K562 (cell line): ENCODE measurements around the gene LSR. TPM values are rescaled to one million over a fixed set of nuclear protein-coding genes. Genes with fewer than 3 reads are reported as not detected.

Source experiments
- ATAC-seq: fragments of 200-7000 bp; cut with Tn5 transposase; 3 replicates; pipeline ENCODE4 v1.9.1; 2020; ENCODE audit warnings: moderate library complexity
- BruUV-seq: library from RNA; stranded (reverse); fragments of 400-500 nt; replicated peaks from 2 replicates; lab custom pipeline; 2021; lab: Mats Ljungman, UMichigan
- CTCF ChIA-PET: fragments of 300-600 bp; formaldehyde crosslinking; extraction: SDS; loops from one replicate; lab custom pipeline; 2021; ENCODE audit warnings: low intra/inter-chr PET ratio; lab: Yijun Ruan, JAX
- POLR2A ChIA-PET: fragments of 300-600, 350-650 bp; sonication (Branson Sonifier 250); formaldehyde crosslinking; extraction: SDS; loops from one replicate; lab custom pipeline; 2021; ENCODE audit warnings: antibody characterized with exemption, inconsistent platforms; lab: Yijun Ruan, JAX
- DNase-seq, 4 experiments: peaks; one replicate each; pipeline versions ENCODE4 v3.0.0 to v3.0.0-alpha.2; 2011 to 2018; ENCODE audit warnings: low spot score in 3 of 4, mixed read lengths in 3 of 4; ENCODE audit errors: extremely low read depth in 1 of 4
- FAIRE-seq: peaks from 2 replicates; lab custom pipeline; 2011; peaks lifted over from hg19 to GRCh38; lab: Jason Lieb, UNC
- H2AFZ ChIP-seq: 2 replicates; pipeline ENCODE4 v1.6.0; 2011; ENCODE audit warnings: low read depth, low read length, control low read depth, inconsistent platforms
- H3K27ac ChIP-seq: fragments of 200-600 bp; 3 replicates; pipeline ENCODE4 v1.8.0; 2011; ENCODE audit warnings: low read depth, mild to moderate bottlenecking, control low read depth, inconsistent platforms, low read length, moderate library complexity, mixed read lengths; ENCODE audit errors: extremely low read depth
- H3K27me3 ChIP-seq, 2 experiments: fragments of 300-600 bp in 1 of 2; 2 replicates in 1 of 2; 3 replicates in 1 of 2; pipeline versions ENCODE4 v1.6.0 to v1.8.0; 2011; ENCODE audit warnings: inconsistent platforms in 2 of 2, low read length in 2 of 2, mild to moderate bottlenecking in 1 of 2, mixed read lengths in 1 of 2, moderate library complexity in 1 of 2; ENCODE audit not compliant: control insufficient read depth in 2 of 2, insufficient read depth in 2 of 2
- H3K36me3 ChIP-seq: fragments of 300-600 bp; 3 replicates; pipeline ENCODE4 v1.8.0; 2011; ENCODE audit warnings: mild to moderate bottlenecking, low read length, inconsistent platforms; ENCODE audit not compliant: control insufficient read depth, insufficient read depth
- H3K4me1 ChIP-seq, 2 experiments: fragments of 200-600 bp in 1 of 2; replicated peaks in 1 of 2; 2 replicates in 1 of 2; 3 replicates in 1 of 2; pipeline versions ENCODE4 v1.5.1 to v1.8.0; 2011; ENCODE audit warnings: inconsistent platforms in 2 of 2, low read length in 2 of 2, mild to moderate bottlenecking in 1 of 2, mixed read lengths in 1 of 2, moderate library complexity in 1 of 2; ENCODE audit not compliant: control insufficient read depth in 2 of 2, insufficient read depth in 2 of 2
- H3K4me2 ChIP-seq: 2 replicates; pipeline ENCODE4 v1.6.1; 2011; ENCODE audit warnings: low read length, control low read depth, inconsistent platforms, mixed read lengths; ENCODE audit not compliant: insufficient read depth
- H3K4me3 ChIP-seq: fragments of 200-600 bp; sonication (generic), shearing (Covaris generic); 2 replicates; pipeline ENCODE4 v1.5.1; 2016; ENCODE audit warnings: control low read depth, inconsistent platforms
- H3K79me2 ChIP-seq: fragments of 200-600 bp; 3 replicates; pipeline ENCODE4 v1.8.0; 2011; ENCODE audit warnings: low read length, inconsistent platforms; ENCODE audit not compliant: control insufficient read depth, insufficient read depth
- H3K9ac ChIP-seq, 2 experiments: 2 replicates each; pipeline versions ENCODE4 v1.6.0 to v1.6.1; 2011; ENCODE audit warnings: low read depth in 2 of 2, low read length in 2 of 2, control low read depth in 1 of 2, inconsistent platforms in 1 of 2, mild to moderate bottlenecking in 1 of 2, mixed read lengths in 1 of 2; ENCODE audit not compliant: insufficient read depth in 1 of 2
- H3K9me1 ChIP-seq: one replicate; pipeline ENCODE4 v1.6.0; 2011; ENCODE audit warnings: inconsistent platforms, mild to moderate bottlenecking, low read length, moderate library complexity; ENCODE audit not compliant: control insufficient read depth, insufficient read depth
- H3K9me3 ChIP-seq: replicated peaks from 2 replicates; pipeline ENCODE4 v1.5.1; 2011; ENCODE audit warnings: low read depth, low read length, inconsistent platforms; ENCODE audit not compliant: control insufficient read depth, insufficient read depth
- H4K20me1 ChIP-seq: replicated peaks from 2 replicates; pipeline ENCODE4 v1.6.1; 2011; ENCODE audit warnings: low read length, inconsistent platforms, mixed read lengths; ENCODE audit not compliant: control insufficient read depth, insufficient read depth
- ELK1 ChIP-seq: sonication (generic); formaldehyde crosslinking; IDR thresholded peaks from 2 replicates; pipeline ENCODE4 v1.8.1; 2022; ENCODE audit warnings: missing genetic modification reagents
- ETV5 ChIP-seq: sonication (generic); formaldehyde crosslinking; IDR thresholded peaks from 2 replicates; pipeline ENCODE4 v1.4.0; 2020; ENCODE audit warnings: low read depth, mild to moderate bottlenecking, missing genetic modification reagents
- GABPA ChIP-seq: fragments of 200-800 bp; sonication (Bioruptor generic); conservative IDR thresholded peaks from 2 replicates; pipeline ENCODE4 v1.6.1; 2016; ENCODE audit warnings: low read depth, missing genetic modification characterization, missing compliant biosample characterization
- HDAC6 ChIP-seq: IDR thresholded peaks from 2 replicates; pipeline ENCODE4 v1.6.1; 2012; ENCODE audit warnings: low read depth, mild to moderate bottlenecking, control low read depth, inconsistent platforms, low read length, moderate library complexity
- NCOA6 ChIP-seq: fragments of 450-650 bp; IDR thresholded peaks from 2 replicates; pipeline ENCODE4 v1.6.1; 2017; ENCODE audit warnings: mild to moderate bottlenecking
- NR1H2 ChIP-seq: sonication (generic); formaldehyde crosslinking; IDR thresholded peaks from 2 replicates; pipeline ENCODE4 v1.4.0; 2020; ENCODE audit warnings: mild to moderate bottlenecking, missing genetic modification reagents
- RBM22 ChIP-seq: fragments of 200-400 bp; formaldehyde crosslinking; IDR thresholded peaks from 2 replicates; pipeline ENCODE4 v1.6.1; 2018; ENCODE audit warnings: low read length, low read depth; ENCODE audit not compliant: poor library complexity, severe bottlenecking
- SAP30 ChIP-seq: fragments of 200-600 bp; sonication (generic); IDR thresholded peaks from 2 replicates; pipeline ENCODE4 v1.6.1; 2012; ENCODE audit warnings: borderline replicate concordance, low read depth, mild to moderate bottlenecking, moderate library complexity, low read length, control low read depth, inconsistent platforms; ENCODE audit not compliant: insufficient read depth, poor library complexity, severe bottlenecking
- SNAPC5 ChIP-seq: fragments of 250-450 bp; sonication (Bioruptor Pico); IDR thresholded peaks from 2 replicates; pipeline ENCODE4 v1.8.0; 2021; ENCODE audit warnings: moderate library complexity, mild to moderate bottlenecking, inconsistent platforms
- SNIP1 ChIP-seq: fragments of 450-650 bp; IDR thresholded peaks from 2 replicates; pipeline ENCODE4 v1.7.1; 2017; ENCODE audit warnings: low read depth, mild to moderate bottlenecking
- TBL1XR1 ChIP-seq, 2 experiments: IDR thresholded peaks; 2 replicates each; pipeline ENCODE4 v1.6.1; 2012; ENCODE audit warnings: improper control_type of control experiment in 2 of 2, low read length in 2 of 2, mild to moderate bottlenecking in 1 of 2
- TCF3 ChIP-seq: sonication (generic); formaldehyde crosslinking; IDR thresholded peaks from 2 replicates; pipeline ENCODE4 v1.4.0; 2020; ENCODE audit warnings: mild to moderate bottlenecking, missing genetic modification reagents
- TEAD4 ChIP-seq, 2 experiments: sonication (generic) in 1 of 2; formaldehyde crosslinking in 1 of 2; IDR thresholded peaks; 2 replicates each; pipeline versions ENCODE4 v1.6.1 to v1.8.0; 2012 to 2022; ENCODE audit warnings: borderline replicate concordance in 1 of 2, inconsistent platforms in 1 of 2, low read length in 1 of 2, mild to moderate bottlenecking in 1 of 2, missing genetic modification reagents in 1 of 2
- ZC3H11A ChIP-seq: IDR thresholded peaks from 2 replicates; pipeline ENCODE4 v1.6.1; 2012; ENCODE audit warnings: low read depth, low read length, improper control_type of control experiment
- ZSCAN32 ChIP-seq: fragments of 450-650 bp; formaldehyde crosslinking; IDR thresholded peaks from 2 replicates; pipeline ENCODE4 v1.4.0; 2020; ENCODE audit warnings: mild to moderate bottlenecking, moderate library complexity
- WGBS: fragments of 100-300 bp; shearing (Covaris generic); methylation state at CpG from one replicate; pipeline ENCODE4 v1.1.6; 2016; ENCODE audit warnings: low coverage, mixed read lengths; ENCODE audit not compliant: insufficient coverage; ENCODE audit errors: missing lambda C conversion rate; 5-methylcytosine and 5-hydroxymethylcytosine counted together
- in situ Hi-C: fragments of 300-500 bp; cut with MboI; formaldehyde crosslinking; loops from 4 replicates; pipeline ENCODE4 v1.15.0; 2018; ENCODE audit warnings: inconsistent platforms, mixed read lengths
- intact Hi-C: fragments of 100-400 bp; cut with micrococcal nuclease; formaldehyde crosslinking; loops from 2 replicates; pipeline ENCODE4 v1.14.2; 2022
- polyA plus RNA-seq, 8 experiments: library from polyadenylated mRNA; depleted of rRNA in 4 of 8; stranded (reverse) in 5 of 8; unstranded in 3 of 8; fragments of >200 nt; fragmentation: Nextera tagmentation in 2 of 8; fragmentation: Illumina TruSeq in 1 of 8; extraction: Ambion mirVana in 2 of 8; extraction: Trizol in 1 of 8; gene quantifications; 2 replicates each; pipeline versions ENCODE4 v1.2.1 to v1.2.3, GENCODE V29; 2011 to 2014; ENCODE audit warnings: inconsistent platforms in 1 of 8, missing spikeins in 1 of 8
- total RNA-seq, 7 experiments: library from RNA; depleted of rRNA in 6 of 7; stranded (reverse); fragments of >200 nt in 6 of 7; fragmentation: Illumina TruSeq in 2 of 7; extraction: Trizol in 2 of 7; gene quantifications; 2 replicates each; pipeline versions ENCODE4 v1.2.1 to v1.2.3, GENCODE V29; 2011 to 2021; ENCODE audit warnings: low replicate concordance in 1 of 7

The LSR gene
- total and polyA plus RNA-seq, 9 of the 15 experiments (the other 6 are each of a cell fraction or from before 2014, with no cell fraction given): 0.44 to 87.9 (median 28.0) TPM

GRCh38 chr19:35307931-35308330 lies 59.1 kb downstream of the LSR start:
- in situ Hi-C loops (no loop called here), intact Hi-C loops (no loop called here)
- Histone ChIP-seq H3K27me3 (no peaks in the 10 kb centered on the region), H3K4me2 (no peak overlapping the region), H3K4me3 (no peak overlapping the region), H4K20me1 (no peaks in the 10 kb centered on the region), H3K4me1 (peaks cover 67 to 75% of the 10 kb centered on the region in 2 experiments), H3K9ac (peak overlapping the region; percentile 61 to 89), H3K36me3 (no peaks in the 10 kb centered on the region), H3K27ac (peak overlapping the region; percentile 90), H3K9me3 (no peaks in the 10 kb centered on the region), H3K9me1 (peaks cover 3% of the 10 kb centered on the region), H2AFZ (peak overlapping the region; percentile 65), H3K79me2 (peaks cover 10% of the 10 kb centered on the region; the same call in 2 of the 3 replicates)
- ChIA-PET POLR2A (interaction anchor here (0.6 to 2.3 kb wide), 5 partner anchors 10 to 27 kb away, joined by 3 to 11 read pairs (median 3); partner anchors contain the start of gene HAMP), CTCF (no interaction called here)
- peak in 1 of 4 experiments; percentile 11 for DNase-seq
- no peak; the same call in 2 of the 3 replicates for ATAC-seq
- 57% methylated on average over 8 of the region's 10 CpGs for WGBS
- no TSS peak for BruUV-seq
- TF ChIP-seq SNAPC5 (CRISPR knock-in tag) (no peak), TCF3 (no peak), SNIP1 (no peak), ZSCAN32 (no peak), TEAD4 (IDR thresholded peaks at IDR 0.05; ENCODE audit: low read length) (no peak), TEAD4 (CRISPR knock-in tag; IDR thresholded peaks at IDR 0.05; ENCODE audit: borderline replicate concordance) (no peak), NCOA6 (no peak), RBM22 (no peak), GABPA (tag) (no peak), HDAC6 (no peak), SAP30 (no peak), TBL1XR1 (IDR thresholded peaks at IDR 0.05; ENCODE audit: low read length in 2 of 2) (no peak), ELK1 (CRISPR knock-in tag) (no peak), NR1H2 (CRISPR knock-in tag) (no peak), ZC3H11A (no peak), ETV5 (no peak)
- no peak for FAIRE-seq
